HG03342 (cell line): Measurements from ENCODE around the gene PTPRZ1.

Source experiments
- ATAC-seq: cut with Tn5 transposase; IDR thresholded peaks from one replicate; pipeline ENCODE4 v1.9.1; 2021; ENCODE audit warnings: mild to moderate bottlenecking, moderate library complexity; ENCODE audit not compliant: unreplicated experiment

Gene PTPRZ1

GRCh38 chr7:121872831-121873288, at the start of gene PTPRZ1:
TSS of gene PTPRZ1 (plus strand) at chr7:121873161. CDS start at chr7:121873500, 339 bp downstream.
- ATAC-seq: no peak

GRCh38 chr7:121824276-121824675, 48.7 kb upstream of the PTPRZ1 start:
- ATAC-seq: no peak

GRCh38 chr7:121831351-121831750, 41.6 kb upstream of the PTPRZ1 start:
- ATAC-seq: no peak

GRCh38 chr7:121831801-121832200, 41.2 kb upstream of the PTPRZ1 start:
- ATAC-seq: no peak

GRCh38 chr7:121832347-121832746, 40.6 kb upstream of the PTPRZ1 start:
- no peak for ATAC-seq

- ATAC-seq: no peak
These were observed 39.0 kb upstream of the PTPRZ1 start for GRCh38 chr7:121833991-121834390.

- ATAC-seq: no peak
These were observed 35.5 kb upstream of the PTPRZ1 start for GRCh38 chr7:121837462-121837861.

GRCh38 chr7:121847041-121847440, 25.9 kb upstream of the PTPRZ1 start:
- ATAC-seq: no peak

- ATAC-seq: no peak
These were observed 19.7 kb upstream of the PTPRZ1 start for GRCh38 chr7:121853307-121853706.

GRCh38 chr7:121860953-121861352, 12.0 kb upstream of the PTPRZ1 start:
- ATAC-seq: no peak

- ATAC-seq: no peak
These were observed 10.4 kb upstream of the PTPRZ1 start for GRCh38 chr7:121862591-121862990.

GRCh38 chr7:121871188-121871587, 1.8 kb upstream of the PTPRZ1 start:
- ATAC-seq: no peak

GRCh38 chr7:121873289-121874194, 581 bp downstream of the PTPRZ1 start:
- ATAC-seq: no peak

- no peak for ATAC-seq
These were observed 1.3 kb downstream of the PTPRZ1 start for GRCh38 chr7:121874298-121874697.

GRCh38 chr7:121875203-121875602, 2.2 kb downstream of the PTPRZ1 start:
- no peak for ATAC-seq

GRCh38 chr7:121876656-121877500, 3.9 kb downstream of the PTPRZ1 start:
- ATAC-seq: no peak

GRCh38 chr7:121878918-121879464, 6.0 kb downstream of the PTPRZ1 start:
- ATAC-seq: no peak

GRCh38 chr7:121879544-121879943, 6.6 kb downstream of the PTPRZ1 start:
- ATAC-seq: no peak

GRCh38 chr7:121882731-121883130, 9.8 kb downstream of the PTPRZ1 start:
- ATAC-seq: no peak

GRCh38 chr7:121885166-121885920, 12.4 kb downstream of the PTPRZ1 start:
- no peak for ATAC-seq

GRCh38 chr7:121887634-121888033, 14.7 kb downstream of the PTPRZ1 start:
- ATAC-seq: no peak
